K562 (cell line): ENCODE results near the gene JPT2. TPM values are rescaled to one million over a fixed set of nuclear protein-coding genes. Genes with fewer than 3 reads are reported as not detected.

Source experiments
- ATAC-seq: fragments of 200-7000 bp; cut with Tn5 transposase; 3 replicates; pipeline ENCODE4 v1.9.1; 2020; ENCODE audit warnings: moderate library complexity
- BruUV-seq: library from RNA; stranded (reverse); fragments of 400-500 nt; replicated peaks from 2 replicates; lab custom pipeline; 2021; lab: Mats Ljungman, UMichigan
- CTCF ChIA-PET: fragments of 300-600 bp; formaldehyde crosslinking; extraction: SDS; loops from one replicate; lab custom pipeline; 2021; ENCODE audit warnings: low intra/inter-chr PET ratio; lab: Yijun Ruan, JAX
- POLR2A ChIA-PET: fragments of 300-600, 350-650 bp; sonication (Branson Sonifier 250); formaldehyde crosslinking; extraction: SDS; loops from one replicate; lab custom pipeline; 2021; ENCODE audit warnings: antibody characterized with exemption, inconsistent platforms; lab: Yijun Ruan, JAX
- DNase-seq, 4 experiments: peaks; one replicate each; pipeline versions ENCODE4 v3.0.0 to v3.0.0-alpha.2; 2011 to 2018; ENCODE audit warnings: low spot score in 3 of 4, mixed read lengths in 3 of 4; ENCODE audit errors: extremely low read depth in 1 of 4
- FAIRE-seq: peaks from 2 replicates; lab custom pipeline; 2011; peaks lifted over from hg19 to GRCh38; lab: Jason Lieb, UNC
- H2AFZ ChIP-seq: 2 replicates; pipeline ENCODE4 v1.6.0; 2011; ENCODE audit warnings: low read depth, low read length, control low read depth, inconsistent platforms
- H3K27ac ChIP-seq: fragments of 200-600 bp; 3 replicates; pipeline ENCODE4 v1.8.0; 2011; ENCODE audit warnings: low read depth, mild to moderate bottlenecking, control low read depth, inconsistent platforms, low read length, moderate library complexity, mixed read lengths; ENCODE audit errors: extremely low read depth
- H3K27me3 ChIP-seq, 2 experiments: fragments of 300-600 bp in 1 of 2; 2 replicates in 1 of 2; 3 replicates in 1 of 2; pipeline versions ENCODE4 v1.6.0 to v1.8.0; 2011; ENCODE audit warnings: inconsistent platforms in 2 of 2, low read length in 2 of 2, mild to moderate bottlenecking in 1 of 2, mixed read lengths in 1 of 2, moderate library complexity in 1 of 2; ENCODE audit not compliant: control insufficient read depth in 2 of 2, insufficient read depth in 2 of 2
- H3K36me3 ChIP-seq: fragments of 300-600 bp; 3 replicates; pipeline ENCODE4 v1.8.0; 2011; ENCODE audit warnings: mild to moderate bottlenecking, low read length, inconsistent platforms; ENCODE audit not compliant: control insufficient read depth, insufficient read depth
- H3K4me1 ChIP-seq, 2 experiments: fragments of 200-600 bp in 1 of 2; replicated peaks in 1 of 2; 2 replicates in 1 of 2; 3 replicates in 1 of 2; pipeline versions ENCODE4 v1.5.1 to v1.8.0; 2011; ENCODE audit warnings: inconsistent platforms in 2 of 2, low read length in 2 of 2, mild to moderate bottlenecking in 1 of 2, mixed read lengths in 1 of 2, moderate library complexity in 1 of 2; ENCODE audit not compliant: control insufficient read depth in 2 of 2, insufficient read depth in 2 of 2
- H3K4me2 ChIP-seq: 2 replicates; pipeline ENCODE4 v1.6.1; 2011; ENCODE audit warnings: low read length, control low read depth, inconsistent platforms, mixed read lengths; ENCODE audit not compliant: insufficient read depth
- H3K4me3 ChIP-seq: fragments of 200-600 bp; sonication (generic), shearing (Covaris generic); 2 replicates; pipeline ENCODE4 v1.5.1; 2016; ENCODE audit warnings: control low read depth, inconsistent platforms
- H3K79me2 ChIP-seq: fragments of 200-600 bp; 3 replicates; pipeline ENCODE4 v1.8.0; 2011; ENCODE audit warnings: low read length, inconsistent platforms; ENCODE audit not compliant: control insufficient read depth, insufficient read depth
- H3K9ac ChIP-seq, 2 experiments: 2 replicates each; pipeline versions ENCODE4 v1.6.0 to v1.6.1; 2011; ENCODE audit warnings: low read depth in 2 of 2, low read length in 2 of 2, control low read depth in 1 of 2, inconsistent platforms in 1 of 2, mild to moderate bottlenecking in 1 of 2, mixed read lengths in 1 of 2; ENCODE audit not compliant: insufficient read depth in 1 of 2
- H3K9me1 ChIP-seq: one replicate; pipeline ENCODE4 v1.6.0; 2011; ENCODE audit warnings: inconsistent platforms, mild to moderate bottlenecking, low read length, moderate library complexity; ENCODE audit not compliant: control insufficient read depth, insufficient read depth
- H3K9me3 ChIP-seq: replicated peaks from 2 replicates; pipeline ENCODE4 v1.5.1; 2011; ENCODE audit warnings: low read depth, low read length, inconsistent platforms; ENCODE audit not compliant: control insufficient read depth, insufficient read depth
- H4K20me1 ChIP-seq: replicated peaks from 2 replicates; pipeline ENCODE4 v1.6.1; 2011; ENCODE audit warnings: low read length, inconsistent platforms, mixed read lengths; ENCODE audit not compliant: control insufficient read depth, insufficient read depth
- CEBPZ ChIP-seq: fragments of 150-350 bp; IDR thresholded peaks from 2 replicates; pipeline ENCODE4 v1.6.1; 2014; ENCODE audit warnings: low read depth, mild to moderate bottlenecking, low read length, borderline replicate concordance
- GTF2F1 ChIP-seq: IDR thresholded peaks from 2 replicates; pipeline ENCODE4 v1.6.1; 2011; ENCODE audit warnings: low read depth, low read length, improper control_type of control experiment
- MAX ChIP-seq: sonication (generic); formaldehyde crosslinking; IDR thresholded peaks from 2 replicates; pipeline ENCODE4 v1.9.0; 2022; ENCODE audit warnings: mild to moderate bottlenecking, missing genetic modification reagents
- MGA ChIP-seq: fragments of 450-650 bp; IDR thresholded peaks from 2 replicates; pipeline ENCODE4 v1.6.1; 2016; ENCODE audit warnings: mild to moderate bottlenecking, moderate library complexity
- MLX ChIP-seq, 2 experiments: fragments of 450-650 bp in 1 of 2; sonication (generic) in 1 of 2; formaldehyde crosslinking; conservative IDR thresholded peaks; 2 replicates each; pipeline versions ENCODE4 v1.4.0 to v1.8.1; 2020 to 2022; ENCODE audit warnings: mild to moderate bottlenecking in 1 of 2, missing genetic modification reagents in 1 of 2
- WGBS: fragments of 100-300 bp; shearing (Covaris generic); methylation state at CpG from one replicate; pipeline ENCODE4 v1.1.6; 2016; ENCODE audit warnings: low coverage, mixed read lengths; ENCODE audit not compliant: insufficient coverage; ENCODE audit errors: missing lambda C conversion rate; 5-methylcytosine and 5-hydroxymethylcytosine counted together
- in situ Hi-C: fragments of 300-500 bp; cut with MboI; formaldehyde crosslinking; loops from 4 replicates; pipeline ENCODE4 v1.15.0; 2018; ENCODE audit warnings: inconsistent platforms, mixed read lengths
- intact Hi-C: fragments of 100-400 bp; cut with micrococcal nuclease; formaldehyde crosslinking; loops from 2 replicates; pipeline ENCODE4 v1.14.2; 2022
- polyA plus RNA-seq, 8 experiments: library from polyadenylated mRNA; depleted of rRNA in 4 of 8; stranded (reverse) in 5 of 8; unstranded in 3 of 8; fragments of >200 nt; fragmentation: Nextera tagmentation in 2 of 8; fragmentation: Illumina TruSeq in 1 of 8; extraction: Ambion mirVana in 2 of 8; extraction: Trizol in 1 of 8; gene quantifications; 2 replicates each; pipeline versions ENCODE4 v1.2.1 to v1.2.3, GENCODE V29; 2011 to 2014; ENCODE audit warnings: inconsistent platforms in 1 of 8, missing spikeins in 1 of 8
- total RNA-seq, 7 experiments: library from RNA; depleted of rRNA in 6 of 7; stranded (reverse); fragments of >200 nt in 6 of 7; fragmentation: Illumina TruSeq in 2 of 7; extraction: Trizol in 2 of 7; gene quantifications; 2 replicates each; pipeline versions ENCODE4 v1.2.1 to v1.2.3, GENCODE V29; 2011 to 2021; ENCODE audit warnings: low replicate concordance in 1 of 7

Gene JPT2
- total and polyA plus RNA-seq, 9 of the 15 experiments (the other 6 are each of a cell fraction or from before 2014, with no cell fraction given): 25.5 to 133 (median 106) TPM

GRCh38 chr16:1734123-1734522 is 56.0 kb downstream of the JPT2 start:
- no peak overlapping the region for H3K4me3 ChIP-seq
- no peak overlapping the region for H3K4me2 ChIP-seq
- no peak overlapping the region for H2AFZ ChIP-seq
- in situ Hi-C loops (no loop called here), intact Hi-C loops (no loop called here)
- H3K27ac ChIP-seq: no peak overlapping the region
- POLR2A ChIA-PET: interaction anchor here (0.9 kb wide), 1 partner anchor 9 kb away, joined by 4 read pairs; no protein-coding TSS in a partner anchor
- no peaks in the 10 kb centered on the region for H3K27me3 ChIP-seq
- peaks cover 44% of the 10 kb centered on the region; the same call in 2 of the 3 replicates for H3K36me3 ChIP-seq
- no peaks in the 10 kb centered on the region for H4K20me1 ChIP-seq
- BruUV-seq: no TSS peak
- ATAC-seq (no peak), FAIRE-seq (no peak), DNase-seq (no peak)
- H3K9me3 ChIP-seq: peaks cover 30% of the 10 kb centered on the region
- WGBS: 95% methylated on average over 19 of the region's 22 CpGs
- CTCF ChIA-PET: no interaction called here
- H3K9ac ChIP-seq: no peak overlapping the region
- H3K79me2 ChIP-seq: no peaks in the 10 kb centered on the region
- peaks cover 0 to 33% of the 10 kb centered on the region in 2 experiments; a peak in 2 of 5 replicates for H3K4me1 ChIP-seq
- no peaks in the 10 kb centered on the region for H3K9me1 ChIP-seq
- no peak for TF ChIP-seq MLX (CRISPR knock-in tag; conservative IDR thresholded peaks at IDR 0.05)
- TF ChIP-seq GTF2F1: no peak
- no peak for TF ChIP-seq CEBPZ
- TF ChIP-seq MGA: no peak
- TF ChIP-seq MAX (CRISPR knock-in tag): peak; percentile 14; the same call in 1 of the 2 replicates
